ENCODE results near the gene FGF3.

- no peak for TF ChIP-seq CTCF (IDR thresholded peaks at IDR 0.05 in 8 of 11, conservative IDR thresholded peaks at IDR 0.05 in 3 of 11)
- no peak for TF ChIP-seq POLR2A (IDR thresholded peaks at IDR 0.05)
Observed at GRCh38 chr11:69770540-69770939, 48.7 kb downstream of the FGF3 start.

Data from spleen (tissue), 7 donors.